NCI-H748 (cell line): Measurements from ENCODE around the gene GABRD.

Experiments
- DNase-seq: peaks from one replicate; lab custom pipeline; 2025; ENCODE audit not compliant: unreplicated experiment; lab: John Stamatoyannopoulos, UW

The GABRD gene

GRCh38 chr1:2052054-2052679 lies 33.0 kb downstream of the GABRD start:
- no peak for DNase-seq

DNA sequence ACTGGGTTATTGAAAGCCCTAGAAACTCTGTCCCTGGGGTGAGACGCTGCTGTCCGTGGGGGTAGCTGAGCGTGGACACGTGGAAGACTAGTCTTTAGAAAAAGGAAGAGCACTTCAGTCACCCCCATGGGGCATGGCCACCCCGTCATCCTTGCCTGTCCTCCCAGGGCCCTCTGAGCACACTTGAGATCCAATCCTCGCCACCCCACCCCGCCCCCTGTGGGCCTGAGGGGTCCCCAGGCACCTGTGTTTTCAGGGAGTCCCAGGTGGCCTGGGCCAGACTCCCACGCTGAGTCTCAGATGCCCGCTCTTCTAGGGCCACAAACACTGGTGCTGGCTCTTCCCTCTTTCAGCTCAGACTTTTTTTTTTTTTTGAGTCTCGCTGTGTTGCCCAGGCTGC lies 33.6 kb downstream of the GABRD start:
- DNase-seq = no peak

DNA sequence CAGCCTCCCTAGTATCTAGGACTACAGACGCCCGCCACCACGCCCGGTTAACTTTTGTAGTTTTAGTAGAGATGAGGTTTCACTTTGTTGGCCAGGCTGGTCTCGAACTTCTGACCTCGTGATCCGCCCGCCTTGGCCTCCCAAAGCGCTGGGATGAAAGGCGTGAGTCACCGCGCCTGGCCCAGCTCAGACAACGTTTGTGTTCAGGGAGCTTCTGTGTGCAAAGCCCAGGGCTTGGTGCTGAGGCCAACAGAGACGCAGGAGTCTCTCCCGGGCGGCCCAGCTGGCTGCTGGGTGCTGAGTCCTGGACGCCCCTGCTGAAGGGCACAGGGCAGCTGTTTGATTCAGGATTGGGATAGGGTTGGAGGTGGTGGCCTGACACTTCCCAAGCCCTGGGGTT lies 34.1 kb downstream of the GABRD start:
- DNase-seq = no peak

GRCh38 chr1:2053784-2054376 lies 34.7 kb downstream of the GABRD start:
- no peak for DNase-seq

DNA sequence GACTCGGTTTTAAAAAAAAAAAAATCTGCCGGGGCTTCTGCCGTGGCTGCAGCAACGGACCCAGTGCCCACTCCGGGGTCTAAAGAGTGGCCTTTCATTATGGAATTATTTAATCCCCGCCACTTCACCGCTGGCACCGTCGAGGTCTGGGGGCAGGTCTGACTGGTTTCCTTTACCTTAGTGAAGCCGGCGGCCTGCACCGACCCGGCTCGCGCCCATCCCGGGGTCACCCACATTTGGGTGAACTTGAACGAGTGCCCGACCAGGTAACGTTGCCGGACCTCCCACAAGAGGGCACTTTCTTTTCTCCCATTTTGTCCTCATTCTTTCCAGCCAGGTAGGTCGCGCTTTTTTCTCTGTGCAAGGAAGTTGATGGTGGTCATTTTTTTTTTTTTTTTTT lies 35.4 kb downstream of the GABRD start:
- DNase-seq = no peak

DNA sequence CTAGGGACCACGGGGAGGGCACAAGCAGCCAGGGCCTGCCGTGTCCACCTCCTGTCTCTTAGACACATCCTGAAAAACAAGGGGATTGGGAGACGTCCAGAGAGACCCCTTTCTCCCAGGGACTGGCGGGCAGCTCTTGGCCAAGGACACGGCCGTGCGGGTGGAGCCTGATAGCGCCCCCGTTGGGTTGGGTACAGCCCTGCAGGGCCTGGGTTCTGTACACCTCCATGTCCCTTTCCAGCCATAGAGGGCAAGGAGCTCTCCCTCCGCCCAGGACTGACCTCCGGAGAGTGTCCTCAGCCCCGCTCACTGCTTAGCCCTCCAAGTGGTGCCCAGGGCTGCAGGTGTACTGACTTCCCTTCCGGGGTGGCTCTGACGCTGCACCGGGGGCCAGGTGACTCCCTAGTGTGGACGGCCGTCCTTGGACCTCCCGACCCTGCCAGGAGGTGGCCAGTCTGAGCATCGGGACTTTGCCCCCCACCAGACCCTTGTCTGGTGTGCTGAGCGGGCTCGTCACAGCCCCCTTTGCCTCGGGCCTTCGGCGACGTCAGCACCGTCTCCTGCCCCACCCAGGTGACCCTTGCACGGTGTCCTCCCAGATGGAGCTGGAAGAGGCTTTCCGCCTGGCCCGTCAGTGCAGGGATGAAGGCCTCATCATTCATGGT lies 36.9 kb downstream of the GABRD start:
- no peak for DNase-seq

DNA sequence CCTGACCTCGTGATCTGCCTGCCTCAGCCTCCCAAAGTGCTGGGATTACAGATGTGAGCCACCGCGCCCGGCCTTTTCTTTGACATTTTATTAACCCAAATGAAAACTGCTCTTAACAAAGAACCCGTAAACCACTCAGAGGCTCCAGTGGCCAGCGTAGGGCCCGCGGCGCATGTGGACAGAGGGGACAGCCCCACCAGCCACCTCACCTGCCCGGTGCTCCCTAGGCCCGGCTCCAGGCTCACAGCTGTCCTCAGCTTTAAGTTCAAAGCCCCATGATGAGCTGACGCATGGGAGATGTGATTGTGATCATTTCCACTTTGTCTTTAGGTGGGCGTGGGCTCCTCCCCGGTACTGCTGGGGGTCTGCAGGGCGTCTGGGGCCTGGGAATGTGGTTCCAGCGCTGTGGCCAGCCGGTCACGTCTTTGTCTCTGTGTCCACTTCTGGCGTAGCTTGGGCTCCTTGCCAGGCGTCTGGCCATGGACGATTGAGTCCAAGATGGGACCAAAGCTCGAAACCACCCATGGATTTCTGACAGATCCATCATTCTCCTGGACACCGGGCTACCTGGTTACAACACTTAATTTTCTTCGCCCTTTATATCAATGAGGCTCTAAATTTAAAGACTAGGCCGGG lies 37.9 kb downstream of the GABRD start:
- no peak for DNase-seq

GRCh38 chr1:2059290-2059953 lies 40.3 kb downstream of the GABRD start:
- DNase-seq = no peak

DNA sequence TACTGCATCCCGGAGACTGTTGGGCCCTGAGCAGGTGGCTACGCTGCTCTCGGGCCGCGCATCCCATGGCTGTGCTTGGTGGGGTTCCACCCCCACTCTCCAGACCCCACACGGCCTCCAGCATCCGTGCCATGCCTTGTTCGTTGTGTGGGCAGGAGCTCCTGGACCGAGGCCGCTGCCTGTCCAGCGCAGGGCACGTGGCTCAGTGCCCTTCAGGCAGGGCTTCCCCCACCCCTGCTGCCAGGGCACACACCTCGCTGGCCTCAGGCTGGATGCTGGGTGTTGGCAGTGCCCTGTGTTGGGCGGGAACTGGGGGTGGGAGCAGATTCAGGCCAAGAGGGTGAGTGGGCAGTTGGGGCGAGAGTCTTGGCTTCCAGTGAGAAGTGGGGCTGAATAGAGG lies 40.9 kb downstream of the GABRD start:
- DNase-seq = no peak

GRCh38 chr1:2060535-2060934 lies 41.4 kb downstream of the GABRD start:
- no peak for DNase-seq

DNA sequence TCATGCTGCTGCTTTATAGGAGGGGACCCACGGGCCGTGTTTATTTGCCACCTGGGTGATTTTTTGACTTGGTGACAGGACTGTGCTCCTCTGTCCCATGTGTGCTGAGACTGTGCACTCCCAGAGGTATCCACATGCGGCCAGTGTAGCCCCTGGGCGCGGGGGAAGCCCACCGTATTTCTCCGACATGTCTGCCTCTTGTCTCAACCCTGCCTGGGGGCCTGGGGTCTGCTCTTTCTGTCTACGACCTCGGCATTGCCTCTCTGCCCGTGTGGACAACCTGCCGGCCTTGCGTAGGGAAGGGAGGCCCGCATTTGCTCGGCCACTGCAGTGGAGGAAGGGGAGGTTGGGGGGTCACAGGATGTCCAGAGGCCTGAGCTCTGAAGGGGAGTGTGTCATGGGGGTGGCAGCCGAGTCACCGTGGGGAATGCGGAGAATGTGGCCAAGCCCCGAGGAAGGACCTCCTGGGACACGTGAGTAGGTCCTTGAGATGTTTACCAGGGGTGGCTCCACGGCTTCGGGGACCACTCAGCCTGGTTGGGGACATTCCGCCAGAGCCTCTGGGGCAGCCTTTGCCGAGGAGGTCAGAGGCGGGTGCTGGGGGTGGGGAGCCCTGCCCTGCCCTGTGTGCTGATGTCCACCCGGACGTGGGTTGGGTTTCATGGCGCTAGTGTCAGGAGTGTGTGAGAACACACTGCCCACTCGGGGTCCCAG lies 42.1 kb downstream of the GABRD start:
- no peak for DNase-seq

DNA sequence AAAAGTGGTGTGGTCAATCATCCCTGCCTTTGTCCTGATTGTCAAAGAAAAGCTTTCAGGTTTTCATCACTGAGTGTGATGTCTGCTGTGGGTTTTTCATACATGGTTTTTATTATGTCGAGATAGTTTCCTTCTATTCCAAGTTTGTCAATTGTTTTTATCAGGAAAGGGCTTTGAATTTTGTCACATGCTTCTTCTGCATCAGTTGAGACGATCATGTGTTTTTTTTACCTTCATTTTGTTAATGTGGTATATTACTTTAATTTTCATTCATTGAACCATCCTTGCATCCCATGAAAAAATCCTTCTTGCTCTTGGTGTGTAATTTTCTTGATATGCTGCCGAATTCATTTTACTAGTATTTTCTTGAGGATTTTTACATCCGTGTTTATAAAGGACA lies 46.6 kb downstream of the GABRD start:
- DNase-seq = no peak

DNA sequence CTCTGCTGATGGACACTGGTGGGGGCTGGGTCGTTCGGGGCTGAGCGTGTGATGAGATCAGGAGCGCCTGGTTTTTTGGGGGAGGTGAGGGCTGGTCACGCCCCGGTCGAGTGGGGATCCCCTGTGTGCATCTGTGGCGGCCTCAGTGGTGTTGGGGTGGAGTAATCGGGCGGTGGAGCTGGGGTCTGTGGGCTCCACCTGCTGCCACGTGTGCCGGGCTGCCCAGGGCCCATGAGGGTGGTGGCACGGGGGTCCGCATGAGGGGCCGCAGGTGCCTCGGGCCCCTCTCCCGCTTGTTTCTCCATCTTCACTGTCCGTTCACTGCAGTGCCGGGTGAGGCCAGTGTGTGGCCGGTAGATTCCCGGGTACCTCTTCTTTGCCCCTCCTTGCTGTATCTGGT lies 48.2 kb downstream of the GABRD start:
- no peak for DNase-seq

GRCh38 chr1:2067981-2068380 lies 48.8 kb downstream of the GABRD start:
- no peak for DNase-seq

DNA sequence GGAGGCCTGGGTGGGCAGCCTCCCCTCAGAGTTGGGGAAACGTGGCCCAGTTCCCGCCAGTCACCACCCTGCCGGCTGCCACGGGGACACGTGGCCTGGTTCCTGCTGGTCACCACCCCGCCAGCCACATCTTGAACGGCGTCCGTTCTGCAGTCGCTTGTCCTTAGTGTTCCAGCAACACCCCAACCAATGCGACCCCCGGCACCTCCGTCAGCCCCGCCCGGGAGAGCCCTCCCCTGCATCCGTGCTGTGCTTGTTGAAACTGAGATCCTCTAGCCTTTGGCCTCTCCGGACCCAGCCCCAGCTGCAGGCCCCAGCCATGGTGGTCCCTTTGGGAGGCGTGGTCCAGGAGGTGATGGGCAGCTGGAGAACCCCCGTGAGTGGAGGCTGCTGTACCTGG lies 49.8 kb downstream of the GABRD start:
- DNase-seq = no peak

- DNase-seq = no peak
Measured at GRCh38 chr1:2070016-2070415, 50.9 kb downstream of the GABRD start.

GRCh38 chr1:2070800-2071530 lies 51.8 kb downstream of the GABRD start:
- no peak for DNase-seq

- no peak for DNase-seq
Measured at GRCh38 chr1:2072109-2072806, 53.1 kb downstream of the GABRD start.

GRCh38 chr1:2072891-2073290 lies 53.7 kb downstream of the GABRD start:
- DNase-seq = no peak
